GM12892 (cell line): Measurements from ENCODE around the gene ZNF44.

Experiments used
- POLR2A ChIP-seq: IDR thresholded peaks from 2 replicates; pipeline ENCODE4 v1.6.1; 2011; ENCODE audit warnings: low read depth, low read length, control low read depth
- POLR2AphosphoS5 ChIP-seq: IDR thresholded peaks from 2 replicates; pipeline ENCODE4 v1.6.1; 2011; ENCODE audit warnings: low read depth, low read length, control low read depth
- TAF1 ChIP-seq: IDR thresholded peaks from 2 replicates; pipeline ENCODE4 v1.6.1; 2011; ENCODE audit warnings: low read depth, mild to moderate bottlenecking, control low read depth, low read length, borderline replicate concordance

- TF ChIP-seq POLR2AphosphoS5 (no peak), TAF1 (no peak), POLR2A (no peak)
These were observed 23.8 kb downstream of the ZNF44 start for GRCh38 chr19:12270854-12271253.
